HG03135 (cell line): ENCODE measurements around the gene HEG1.

Source experiments
- ATAC-seq: cut with Tn5 transposase; IDR thresholded peaks from one replicate; pipeline ENCODE4 v1.9.1; 2021; ENCODE audit warnings: mild to moderate bottlenecking, moderate library complexity; ENCODE audit not compliant: unreplicated experiment

The HEG1 gene

GRCh38 chr3:125051715-125052581, 3.8 kb downstream of the HEG1 start:
- ATAC-seq, result no peak

DNA sequence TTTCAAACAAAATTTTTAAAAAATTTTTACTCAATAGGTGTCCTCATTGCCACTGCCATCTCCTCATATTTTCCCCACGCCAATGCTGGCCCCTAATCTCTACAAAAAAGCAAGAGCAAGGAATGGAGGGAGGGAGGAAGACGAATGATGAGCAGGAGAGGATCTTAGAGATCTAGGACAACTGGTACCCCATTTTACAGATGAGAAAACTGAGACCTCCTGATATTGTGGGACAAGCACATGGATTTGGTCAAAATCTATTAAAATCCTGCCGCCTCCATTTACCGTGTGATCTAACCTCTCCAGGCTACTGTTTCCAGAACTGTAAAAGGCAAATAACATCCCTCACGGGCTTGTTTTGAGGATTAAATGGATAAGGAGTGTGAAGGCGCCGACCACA, 4.6 kb downstream of the HEG1 start:
- ATAC-seq, result no peak

GRCh38 chr3:125050488-125051090, 5.2 kb downstream of the HEG1 start:
- no peak for ATAC-seq

DNA sequence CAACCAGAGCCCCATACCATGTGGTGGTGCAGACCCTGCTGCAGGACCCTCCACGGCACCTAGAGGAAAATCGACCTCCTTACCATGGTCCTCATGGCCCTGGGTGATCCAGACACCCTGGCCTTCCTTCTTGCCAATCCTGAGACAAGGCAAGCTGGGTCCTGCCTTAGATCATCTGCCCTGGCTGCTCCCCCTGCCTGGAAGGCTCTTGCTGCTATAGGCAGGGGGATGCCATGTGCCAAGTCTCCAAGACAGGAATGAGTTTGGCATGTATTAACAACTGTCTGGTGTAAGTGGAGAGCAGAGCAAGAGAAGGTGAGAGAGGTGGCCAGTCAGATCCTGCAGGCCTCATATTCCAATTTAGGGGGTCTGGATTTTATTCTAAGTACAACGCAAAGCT, 7.5 kb downstream of the HEG1 start:
- ATAC-seq, result no peak

DNA sequence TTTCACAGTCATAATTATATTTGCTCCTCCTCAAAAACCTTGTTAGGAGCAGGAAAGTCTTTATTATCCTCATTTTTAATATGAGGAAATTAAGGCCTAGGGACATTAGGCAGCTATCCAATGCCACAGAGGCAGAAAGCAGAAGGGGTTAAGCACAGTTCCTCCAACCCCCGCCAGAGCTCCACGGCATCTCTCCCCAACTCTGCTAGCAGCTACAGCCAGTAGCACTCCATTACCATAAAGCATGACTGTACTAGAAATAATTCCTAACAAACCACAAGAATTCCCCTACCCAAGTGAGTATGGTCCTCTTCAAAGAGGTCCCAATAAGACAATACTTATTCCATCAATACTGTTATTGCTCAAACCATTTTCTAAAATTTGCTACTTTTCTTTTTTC, 9.8 kb downstream of the HEG1 start:
- no peak for ATAC-seq

DNA sequence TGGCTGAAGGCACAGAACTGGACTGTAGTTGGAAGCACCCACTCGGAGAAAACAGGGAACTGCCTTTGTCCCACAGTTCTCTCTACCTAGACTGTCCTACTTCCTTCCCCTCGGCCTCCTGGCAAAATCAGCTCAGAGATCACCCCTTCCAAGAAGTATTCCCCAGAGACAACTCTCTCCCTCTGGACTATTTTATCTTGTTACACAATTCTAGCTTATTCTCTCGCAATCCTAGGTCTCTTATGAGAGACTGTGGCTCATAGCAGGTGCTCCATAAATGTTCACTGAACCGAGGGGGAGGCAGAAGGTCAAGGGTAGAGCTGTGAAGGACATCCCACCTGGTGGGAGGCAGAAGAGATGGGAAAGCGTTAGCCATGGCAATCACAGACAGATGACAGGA, 10.6 kb downstream of the HEG1 start:
- no peak for ATAC-seq

GRCh38 chr3:125043599-125044151, 12.1 kb downstream of the HEG1 start:
- ATAC-seq, result no peak

GRCh38 chr3:125042725-125043406, 12.9 kb downstream of the HEG1 start:
- ATAC-seq, result no peak

DNA sequence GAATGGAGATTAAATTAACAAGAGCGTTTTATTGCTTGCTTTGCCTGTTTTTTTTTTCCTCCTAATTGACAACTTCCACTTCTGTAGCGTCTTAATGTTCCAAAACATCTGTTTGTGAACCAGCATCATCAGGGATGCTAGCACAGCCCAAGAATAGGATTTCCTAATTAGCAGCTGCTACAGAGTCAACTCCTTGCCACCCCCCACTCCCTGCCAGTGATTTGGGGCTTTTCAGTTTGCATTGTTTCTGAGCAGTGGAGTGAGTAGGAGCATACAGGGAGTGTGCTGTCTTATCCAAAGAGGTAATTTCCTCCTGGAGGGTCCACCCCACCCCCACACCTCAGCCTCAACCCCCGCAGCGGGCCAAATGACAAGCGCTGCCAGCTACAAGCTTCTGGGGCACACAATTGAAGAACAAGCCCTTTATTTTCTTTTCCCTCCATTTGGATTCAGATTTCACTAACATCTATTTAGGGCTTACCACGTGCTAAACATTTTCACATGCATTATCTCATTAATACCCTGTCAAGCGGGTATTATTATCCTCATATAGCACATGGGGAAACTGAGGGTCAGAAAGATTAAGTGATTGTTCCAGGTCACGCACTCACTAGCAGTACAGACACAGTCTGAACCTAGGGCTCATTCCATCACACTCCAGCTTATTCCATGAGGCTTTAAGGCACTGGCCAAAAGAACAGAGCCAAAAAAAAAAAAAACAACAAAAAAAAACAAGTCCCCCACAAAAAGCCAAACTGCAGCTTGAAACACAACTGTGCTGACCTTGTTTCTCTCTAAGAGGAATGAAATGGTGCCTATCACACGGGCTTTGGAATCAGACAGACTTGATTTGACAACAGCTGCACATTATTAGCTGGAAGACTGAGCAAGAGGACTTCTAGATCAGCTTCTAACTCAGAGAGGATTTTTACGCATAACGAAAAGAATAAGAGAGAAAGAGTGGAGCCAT, 16.4 kb downstream of the HEG1 start:
- ATAC-seq, result no peak

DNA sequence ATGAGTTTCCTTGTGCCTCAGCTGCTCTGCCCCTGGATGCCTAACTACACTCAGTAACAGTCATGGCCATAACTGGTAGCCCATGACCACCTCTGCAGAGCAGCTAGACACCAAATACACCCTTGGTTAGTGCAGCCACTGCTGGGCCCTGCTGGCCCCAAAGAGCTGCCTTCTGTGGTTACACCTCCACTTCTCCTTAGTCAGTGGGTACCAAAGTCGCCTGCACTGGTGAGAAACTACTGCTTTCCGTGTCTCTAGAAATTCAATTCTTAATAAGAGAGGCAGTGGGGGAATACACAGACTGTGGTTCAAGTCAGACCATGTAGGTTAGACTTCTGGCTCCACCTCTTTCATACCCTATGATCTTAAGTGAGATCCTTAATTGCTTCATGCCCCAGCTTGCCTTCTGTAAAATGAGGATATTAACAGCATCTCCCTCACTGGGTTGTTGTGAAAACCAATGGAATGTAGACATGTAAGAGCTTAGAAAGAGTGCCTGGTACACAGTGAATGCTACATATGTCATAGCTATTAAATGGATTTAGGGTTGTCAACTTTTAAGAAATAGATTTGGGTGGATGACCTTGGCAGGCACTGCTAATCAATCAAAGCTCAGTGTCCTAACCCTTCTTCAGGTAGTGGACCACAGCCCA, 18.2 kb downstream of the HEG1 start:
- no peak for ATAC-seq

GRCh38 chr3:125035217-125035616, 20.6 kb downstream of the HEG1 start:
- no peak for ATAC-seq

GRCh38 chr3:125033616-125034015, 22.2 kb downstream of the HEG1 start:
- no peak for ATAC-seq

- ATAC-seq, result no peak
These were observed 22.7 kb downstream of the HEG1 start for GRCh38 chr3:125033135-125033534.

DNA sequence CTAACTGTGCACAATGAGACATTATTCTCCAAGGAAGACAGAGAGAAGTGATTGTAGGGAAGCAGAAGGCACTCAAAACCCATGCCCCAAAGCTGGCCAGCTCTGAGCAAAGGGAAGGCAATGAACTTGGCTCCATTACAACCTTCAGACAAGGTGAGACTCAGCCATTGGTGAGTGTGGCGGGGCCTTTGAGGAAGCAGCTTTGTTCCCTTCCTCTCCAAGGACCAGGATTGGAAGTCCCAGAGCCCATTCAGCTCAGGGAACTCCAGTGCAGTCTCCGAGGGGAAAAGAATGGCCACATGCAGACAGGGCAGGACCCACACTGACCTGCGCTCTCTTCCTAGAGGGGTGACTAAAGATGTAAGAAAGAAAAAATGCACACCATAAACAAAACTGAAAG, 23.1 kb downstream of the HEG1 start:
- no peak for ATAC-seq

DNA sequence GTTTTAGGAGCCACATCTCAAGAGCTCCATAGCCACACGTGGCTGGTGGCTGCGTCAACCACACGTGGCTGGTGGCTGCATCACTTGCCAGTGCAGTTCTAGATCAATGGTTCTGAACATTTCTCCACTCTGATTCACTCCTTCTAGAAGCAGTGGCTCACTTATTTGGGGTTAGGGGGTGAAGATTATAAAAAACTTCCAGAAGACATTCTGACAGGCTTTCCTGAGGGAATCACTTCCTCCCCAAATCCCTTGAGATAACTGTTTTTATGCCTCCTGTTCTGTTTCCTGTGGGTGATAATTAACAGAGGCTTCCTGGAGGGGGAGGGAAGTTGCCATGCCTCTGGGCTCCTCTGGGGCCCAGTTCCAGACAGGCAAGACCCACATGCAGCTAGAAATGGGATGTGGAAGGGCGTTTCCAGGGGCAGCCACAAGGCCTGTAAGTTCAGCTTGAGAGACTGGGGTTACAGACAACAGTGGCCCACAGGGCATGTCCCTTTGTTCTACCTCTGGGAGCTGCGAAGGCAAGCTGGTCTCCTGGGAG, 23.6 kb downstream of the HEG1 start:
- ATAC-seq, result no peak

- ATAC-seq, result no peak
These were observed 24.3 kb downstream of the HEG1 start for GRCh38 chr3:125031544-125031943.

DNA sequence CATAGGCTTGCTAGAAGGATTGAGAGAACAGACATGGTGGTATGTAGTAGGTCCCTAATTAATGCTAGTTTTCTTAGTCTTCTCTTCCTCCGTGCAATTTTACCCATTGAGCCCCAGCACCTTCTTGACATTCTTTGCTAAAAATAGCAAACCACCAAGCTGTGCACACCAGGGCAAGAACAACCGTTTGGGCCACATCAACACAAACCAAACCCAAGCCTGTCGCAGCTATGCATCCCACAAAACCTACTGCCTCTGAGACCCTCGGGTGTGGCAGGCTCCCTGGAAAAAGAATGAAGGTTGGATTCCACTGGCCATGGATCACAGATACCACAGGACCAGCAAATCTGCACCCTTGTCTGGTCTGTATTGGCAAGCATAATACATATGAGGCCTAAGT, 27.1 kb downstream of the HEG1 start:
- no peak for ATAC-seq

DNA sequence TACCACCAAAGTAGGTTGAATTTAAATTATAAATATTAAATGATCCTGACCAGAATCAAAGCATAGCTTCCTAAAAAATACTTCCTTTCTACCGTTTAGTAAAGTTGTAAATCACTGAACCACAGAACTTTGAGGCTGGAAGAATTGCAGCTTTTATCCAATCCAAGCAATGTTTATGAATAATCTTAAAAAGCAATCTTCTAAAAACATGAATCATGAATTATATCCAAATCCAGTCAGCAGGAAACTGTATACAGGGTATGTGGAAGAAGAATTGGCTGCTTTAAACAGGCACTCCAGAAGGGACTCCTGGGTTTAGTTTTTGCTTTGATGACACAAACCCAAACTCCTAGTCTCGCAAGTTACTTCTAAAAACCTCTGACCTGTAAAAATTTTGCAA, 30.2 kb downstream of the HEG1 start:
- no peak for ATAC-seq

GRCh38 chr3:125024817-125025216, 31.0 kb downstream of the HEG1 start:
- ATAC-seq, result no peak
